GM21619 (cell line): ENCODE measurements around the gene USPL1.

Source experiments
- ATAC-seq: cut with Tn5 transposase; IDR thresholded peaks from one replicate; pipeline ENCODE4 v1.9.1; 2021; ENCODE audit not compliant: unreplicated experiment

USPL1 gene

GRCh38 chr13:30696278-30697176 lies 78.8 kb downstream of the USPL1 start:
- no peak for ATAC-seq

GRCh38 chr13:30697177-30697953 lies 79.6 kb downstream of the USPL1 start:
- no peak for ATAC-seq

- ATAC-seq = no peak
Observed at GRCh38 chr13:30697996-30698401, 80.3 kb downstream of the USPL1 start.

GRCh38 chr13:30698488-30699005 lies 80.8 kb downstream of the USPL1 start:
- no peak for ATAC-seq

GRCh38 chr13:30700364-30700763 lies 82.6 kb downstream of the USPL1 start:
- ATAC-seq = no peak

GRCh38 chr13:30702006-30702405 lies 84.3 kb downstream of the USPL1 start:
- no peak for ATAC-seq

GRCh38 chr13:30704596-30704995 lies 86.9 kb downstream of the USPL1 start:
- no peak for ATAC-seq

GRCh38 chr13:30705680-30706079 lies 88.0 kb downstream of the USPL1 start:
- no peak for ATAC-seq

- no peak for ATAC-seq
Observed at GRCh38 chr13:30708541-30708940, 90.8 kb downstream of the USPL1 start.
